Stimulated activated CD4-positive, alpha-beta T cell treated with anti-CD3 and anti-CD28 coated beads, Interleukin-15, amount 100 ng/mL, for 24 hours (primary cell): ENCODE measurements around the gene AMIGO1.
A peak's percentile ranks its signal among the peaks of the same experiment; 100 is the strongest.
"Not testable (repeated sequence)": the region's sequence is repeated elsewhere in the genome, so short reads cannot be mapped to it uniquely, and the experiment has no call there.

ENCODE experiments used
- DNase-seq: peaks from one replicate; pipeline ENCODE4 v3.0.0-alpha.2; 2020

Gene AMIGO1

DNA sequence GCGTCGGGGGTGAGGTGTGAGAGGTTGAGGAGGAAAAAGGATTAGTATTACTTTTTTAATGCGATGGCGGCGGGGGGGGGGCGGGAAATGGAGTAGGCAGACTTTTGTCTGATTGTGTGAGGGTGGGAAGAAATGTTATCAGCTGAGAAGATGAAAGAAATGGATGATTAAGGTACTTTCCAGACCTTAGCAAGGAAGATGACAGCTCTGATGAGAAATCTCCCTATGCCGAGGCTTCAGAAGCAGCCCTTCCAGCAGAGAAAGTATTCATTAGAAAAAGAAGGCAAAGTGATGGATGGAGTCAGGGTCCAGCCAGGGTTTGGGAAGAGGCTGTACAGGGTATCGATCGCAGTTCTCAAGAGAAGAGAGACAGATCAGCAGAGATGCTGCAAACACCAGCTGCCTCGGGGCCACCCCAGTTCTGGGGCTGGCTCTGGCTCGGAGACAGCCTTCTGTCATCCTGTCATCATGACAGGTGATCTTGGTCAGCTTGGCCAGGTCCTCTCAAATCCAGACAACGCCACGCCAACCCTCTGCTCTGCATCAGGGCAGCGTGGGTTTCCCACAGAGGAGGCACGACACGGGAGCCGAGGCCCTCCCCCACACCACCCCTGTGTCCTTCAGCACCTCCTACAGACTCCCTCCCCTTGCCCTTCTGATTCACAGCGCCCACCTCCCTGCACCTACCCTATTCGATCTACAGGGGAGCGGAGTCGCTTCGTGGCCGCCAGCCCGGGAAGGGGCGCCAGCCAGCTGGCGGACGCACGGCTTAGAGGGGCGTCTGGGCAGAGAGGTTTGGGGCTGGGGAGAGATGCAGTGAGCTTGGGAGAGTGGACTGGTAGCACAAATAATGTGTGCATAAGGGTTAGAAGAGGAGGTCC is 26.5 kb downstream of the AMIGO1 start:
- DNase-seq = peak; percentile 35

GRCh38 chr1:109482242-109482641 is 27.3 kb downstream of the AMIGO1 start:
- no peak for DNase-seq

GRCh38 chr1:109481646-109482045 is 27.9 kb downstream of the AMIGO1 start:
- DNase-seq = no peak

GRCh38 chr1:109479901-109480300 is 29.6 kb downstream of the AMIGO1 start:
- no peak for DNase-seq

GRCh38 chr1:109479311-109479710 is 30.2 kb downstream of the AMIGO1 start:
- no peak for DNase-seq

GRCh38 chr1:109478806-109479205 is 30.7 kb downstream of the AMIGO1 start:
- no peak for DNase-seq

DNA sequence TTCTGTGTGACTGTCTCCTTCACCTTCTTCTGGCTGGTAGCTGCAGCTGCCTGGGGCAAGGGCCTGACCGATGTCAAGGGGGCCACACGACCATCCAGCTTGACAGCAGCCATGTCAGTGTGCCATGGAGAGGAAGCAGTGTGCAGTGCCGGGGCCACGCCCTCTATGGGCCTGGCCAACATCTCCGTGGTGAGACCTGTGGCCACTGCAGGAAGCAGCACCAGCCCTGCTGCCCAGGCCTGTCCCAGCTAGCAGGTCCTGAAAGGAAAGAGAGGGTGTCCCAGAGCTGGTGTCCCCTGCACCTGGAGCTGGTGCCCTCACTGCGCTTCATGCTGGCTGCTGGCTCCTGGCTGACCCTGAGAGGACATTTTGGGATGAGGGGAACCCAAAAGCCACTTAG is 31.7 kb downstream of the AMIGO1 start:
- no peak for DNase-seq

DNA sequence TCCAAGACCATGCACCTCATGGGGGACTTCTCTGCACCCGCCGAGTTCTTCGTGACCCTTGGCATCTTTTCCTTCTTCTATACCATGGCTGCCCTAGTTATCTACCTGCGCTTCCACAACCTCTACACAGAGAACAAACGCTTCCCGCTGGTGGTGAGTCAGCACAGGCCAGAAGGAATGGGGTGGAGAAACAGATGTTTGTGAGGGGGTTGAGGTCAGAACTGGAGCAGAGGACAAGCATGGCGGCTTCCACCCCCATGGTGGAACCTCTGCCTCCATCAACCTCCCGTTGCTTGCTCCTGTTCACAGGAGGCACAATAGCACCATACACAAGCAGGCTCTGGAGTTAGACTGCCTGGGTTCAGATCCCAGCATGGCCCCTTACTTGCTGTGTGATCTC is 32.7 kb downstream of the AMIGO1 start:
- DNase-seq = no peak

- DNase-seq = no peak
Observed at GRCh38 chr1:109475261-109475660, 34.3 kb downstream of the AMIGO1 start.

GRCh38 chr1:109474697-109475096 is 34.8 kb downstream of the AMIGO1 start:
- no peak for DNase-seq

- DNase-seq = not testable (repeated sequence)
Observed at GRCh38 chr1:109473284-109474057, 36.1 kb downstream of the AMIGO1 start.

DNA sequence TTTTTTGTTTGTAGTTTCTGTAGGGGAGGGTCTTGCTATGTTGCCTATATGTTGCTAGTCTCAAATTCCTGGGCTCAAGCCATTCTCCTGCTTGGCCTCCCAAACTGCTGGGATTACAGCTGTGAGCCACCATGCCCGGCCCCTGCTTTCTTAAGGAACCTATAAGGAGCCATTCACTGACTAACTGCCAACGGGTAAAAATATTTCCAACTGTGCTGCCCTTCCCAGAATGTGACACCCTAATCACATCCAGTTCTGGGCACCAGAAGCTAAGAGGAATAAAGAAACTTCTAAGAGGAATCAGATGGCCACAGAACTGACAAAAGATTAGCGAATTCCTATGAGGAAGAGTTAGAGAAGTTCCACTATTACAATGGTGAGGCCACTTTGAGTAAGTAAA is 36.7 kb downstream of the AMIGO1 start:
- no peak for DNase-seq

DNA sequence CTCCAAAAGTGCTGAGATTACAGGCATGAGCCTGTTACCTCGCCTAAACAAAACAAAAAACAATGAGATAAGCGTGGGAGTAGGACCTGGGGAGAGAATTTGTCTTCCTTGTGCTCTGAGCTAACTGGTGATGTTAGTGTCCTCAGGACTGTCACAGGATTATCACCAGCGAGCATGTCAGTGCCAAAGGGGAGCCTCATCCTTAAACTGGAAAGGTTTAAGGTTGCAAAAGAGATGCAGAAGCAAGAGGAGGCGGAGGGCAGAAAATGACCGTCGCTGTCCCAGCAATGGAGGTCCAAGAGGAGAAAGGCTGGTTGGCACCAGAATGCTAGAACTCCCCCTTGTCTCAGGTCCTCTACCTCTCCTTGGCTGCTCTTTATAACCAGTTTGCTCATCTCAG is 39.3 kb downstream of the AMIGO1 start:
- no peak for DNase-seq

DNA sequence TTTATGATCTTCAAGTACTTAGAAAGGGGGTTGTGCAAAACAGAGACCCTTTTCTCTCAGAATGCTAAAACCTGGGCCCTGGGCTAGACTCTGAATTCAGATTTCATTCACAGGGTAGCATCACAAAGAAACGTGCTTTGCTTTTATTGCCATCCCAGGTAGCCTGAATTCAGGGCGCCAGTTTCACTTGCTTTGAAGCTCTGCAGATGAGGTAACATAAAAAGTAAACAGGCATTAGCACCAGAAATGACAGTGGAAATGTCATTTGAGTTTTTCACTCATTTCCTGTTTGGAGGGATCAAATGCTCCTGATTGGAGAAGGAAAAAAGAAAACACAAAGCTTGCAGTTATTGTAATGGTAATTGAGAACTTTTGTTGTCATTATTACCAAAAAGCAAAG is 40.6 kb downstream of the AMIGO1 start:
- DNase-seq = no peak

DNA sequence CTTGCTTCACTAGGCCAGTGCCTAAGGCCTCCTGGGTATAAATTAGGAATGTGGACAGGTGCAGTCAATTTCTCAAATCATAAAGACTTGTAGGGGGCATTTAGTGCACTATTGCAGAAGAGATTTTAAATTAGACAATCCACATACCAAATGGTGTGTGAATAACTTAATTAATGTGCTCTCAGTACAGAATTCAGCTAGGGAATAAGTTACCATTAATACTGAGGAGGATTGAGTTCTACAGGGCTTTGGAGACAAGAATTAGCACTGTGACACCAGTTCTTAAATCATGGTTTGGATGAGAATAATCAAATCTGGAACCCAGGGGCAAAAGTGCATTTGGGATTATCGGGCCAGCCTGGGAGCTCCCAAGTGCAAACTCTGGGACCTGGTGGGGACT is 41.5 kb downstream of the AMIGO1 start:
- no peak for DNase-seq

DNA sequence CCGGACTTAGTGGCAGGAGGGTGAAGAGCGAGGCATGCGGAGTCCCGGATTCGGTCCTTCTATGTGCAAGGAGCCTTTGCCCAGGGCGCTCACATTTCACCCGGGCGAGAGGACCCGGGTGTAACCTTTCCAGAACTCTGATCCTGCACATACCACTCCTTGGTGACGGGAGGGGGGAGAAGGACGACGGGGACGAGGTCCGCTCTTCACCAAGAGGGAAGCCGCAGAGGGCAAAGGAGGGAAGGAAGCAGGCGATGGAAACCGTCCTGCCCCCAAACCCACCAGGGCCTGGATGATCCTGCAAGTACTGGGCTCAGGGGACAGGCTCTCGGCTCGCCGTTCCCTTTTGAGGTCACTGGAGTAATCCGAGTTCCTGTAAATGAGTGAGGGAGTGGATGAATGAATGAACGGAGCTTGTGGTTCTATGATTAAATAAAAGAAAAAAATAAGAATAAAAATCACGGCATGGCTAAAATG is 42.2 kb downstream of the AMIGO1 start:
- DNase-seq = no peak

DNA sequence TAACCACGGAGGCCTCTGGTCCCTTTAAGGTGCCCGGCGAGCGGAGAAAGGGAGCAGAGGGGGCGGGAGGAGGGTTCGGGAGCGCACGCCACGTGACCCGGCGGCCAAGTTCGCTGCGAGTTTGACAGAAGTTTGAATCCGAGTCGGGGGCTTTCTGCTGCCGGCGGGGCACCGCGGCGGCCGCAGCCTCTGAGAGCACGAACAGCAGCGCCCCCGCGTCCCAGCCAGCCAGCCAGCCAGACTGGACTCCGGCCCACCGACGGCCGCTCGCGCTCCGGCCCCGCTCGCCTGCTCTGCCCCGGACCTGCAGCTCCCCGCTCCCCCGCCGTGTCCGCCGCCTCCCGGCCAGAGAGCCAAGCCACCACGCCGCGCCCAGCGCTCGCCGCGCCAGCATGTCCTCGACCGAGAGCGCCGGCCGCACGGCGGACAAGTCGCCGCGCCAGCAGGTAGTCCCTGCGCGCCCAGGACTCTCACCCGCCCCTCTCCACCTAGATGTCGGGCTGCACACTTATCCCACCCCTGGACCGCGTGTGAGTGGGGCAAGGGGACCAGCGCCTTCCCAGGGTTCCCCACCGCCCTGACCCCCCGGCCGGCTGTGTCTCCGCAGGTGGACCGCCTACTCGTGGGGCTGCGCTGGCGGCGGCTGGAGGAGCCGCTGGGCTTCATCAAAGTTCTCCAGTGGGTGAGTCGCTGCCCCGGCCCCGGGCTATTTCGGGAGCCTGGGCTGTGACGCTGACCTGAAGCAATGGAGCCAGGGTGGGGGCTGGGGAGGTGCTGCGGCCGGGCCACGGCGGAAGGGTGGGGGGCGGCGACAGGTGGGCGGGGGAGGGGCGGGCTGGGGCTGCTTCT is 42.9 kb downstream of the AMIGO1 start, which contains the start of gene SYPL2:
Gene SYPL2 (plus strand): TSS at position 95 of the 849 bp plus-strand sequence. CDS start 298 bp downstream, at position 393.
- peak; percentile 51 for DNase-seq

DNA sequence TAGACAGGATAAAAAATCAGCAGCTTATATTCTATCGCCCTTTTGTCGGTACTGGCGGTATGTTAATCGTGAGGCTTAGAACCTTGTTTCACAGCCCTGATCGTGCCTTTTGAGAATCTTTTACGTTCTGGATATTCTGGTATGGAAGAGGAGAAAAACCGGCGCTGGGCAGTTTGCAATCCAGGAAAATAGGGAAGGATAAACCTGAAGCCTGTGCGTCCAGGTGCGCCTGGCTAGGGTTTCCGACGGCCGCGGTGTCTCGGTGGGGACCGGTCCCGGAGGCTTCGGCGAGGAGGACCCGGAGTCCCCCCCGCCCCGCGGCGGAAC is 43.4 kb downstream of the AMIGO1 start:
- no peak for DNase-seq

GRCh38 chr1:109457819-109458218 is 51.7 kb downstream of the AMIGO1 start:
- DNase-seq = no peak

DNA sequence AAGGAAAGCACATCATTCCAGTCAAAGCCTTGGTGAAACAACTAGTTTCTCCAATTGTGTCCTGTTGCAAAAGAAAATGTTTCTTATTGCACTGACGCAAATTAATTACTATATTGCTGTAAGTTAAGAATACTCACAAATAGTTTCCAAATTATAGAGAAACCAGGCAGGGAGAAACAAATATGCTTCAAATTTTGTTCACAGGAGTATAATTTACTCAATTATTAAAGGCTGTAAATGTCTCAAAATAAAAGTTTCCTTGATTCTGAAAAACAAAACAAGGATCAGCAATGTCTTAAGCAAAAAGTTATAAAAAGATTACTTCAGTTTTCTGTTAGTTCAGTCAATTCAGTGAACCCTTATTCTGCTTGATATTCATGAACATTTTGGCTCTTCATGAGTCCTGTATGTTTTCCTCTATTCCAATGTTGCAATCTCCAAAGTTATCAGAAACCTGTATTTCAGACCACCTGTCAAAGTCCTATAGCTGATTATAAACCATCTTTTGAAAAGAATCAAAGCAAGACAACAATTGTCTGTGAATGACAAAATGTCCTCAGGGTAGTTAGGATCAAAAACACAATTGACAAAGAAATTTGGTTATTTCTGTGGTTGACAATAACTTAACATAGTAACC is 54.9 kb downstream of the AMIGO1 start:
- no peak for DNase-seq
